ENCODE results near the gene ENGASE.

DNA sequence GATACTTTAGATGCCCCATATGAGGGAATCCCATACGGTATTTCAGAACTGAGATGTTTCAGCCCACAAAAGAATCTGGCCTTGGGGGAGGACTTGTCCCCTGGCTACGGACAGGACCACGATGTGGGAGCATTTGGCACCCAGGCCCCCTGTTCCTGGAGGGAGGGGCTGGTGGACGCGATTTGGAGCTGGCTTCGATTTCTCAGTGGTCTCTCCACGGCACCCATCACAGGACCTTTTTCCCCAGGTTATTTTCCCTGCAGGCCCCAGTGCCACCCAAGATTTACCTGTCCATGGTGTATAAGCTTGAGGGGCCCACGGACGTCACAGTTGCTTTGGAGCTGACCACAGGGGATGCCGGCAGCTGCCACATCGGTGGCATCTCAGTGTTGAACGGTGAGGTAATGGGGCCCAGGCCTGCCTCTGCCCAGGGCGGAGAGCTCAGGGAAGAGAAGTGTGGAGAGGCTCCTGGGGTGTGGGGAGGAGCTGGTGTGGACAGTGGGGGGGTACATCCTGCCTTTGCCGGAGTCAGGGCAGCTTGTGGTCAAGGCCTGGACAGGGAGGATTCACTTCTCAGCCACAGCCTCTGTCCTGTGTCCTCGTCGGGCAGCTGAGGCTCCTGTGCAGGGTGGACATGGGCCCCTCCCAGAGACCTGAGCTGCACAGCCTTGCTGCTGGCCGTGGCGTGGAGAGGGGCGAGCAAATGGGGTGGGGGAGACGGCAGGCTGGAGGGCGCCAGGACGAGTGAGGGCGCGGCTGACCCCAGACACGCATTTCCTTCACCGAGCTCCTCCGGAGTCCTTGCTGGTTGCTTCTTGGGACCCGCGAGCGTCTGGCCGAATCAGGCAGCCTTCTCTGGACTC is 9.9 kb downstream of the ENGASE start:
- TF ChIP-seq, protein P1, sequence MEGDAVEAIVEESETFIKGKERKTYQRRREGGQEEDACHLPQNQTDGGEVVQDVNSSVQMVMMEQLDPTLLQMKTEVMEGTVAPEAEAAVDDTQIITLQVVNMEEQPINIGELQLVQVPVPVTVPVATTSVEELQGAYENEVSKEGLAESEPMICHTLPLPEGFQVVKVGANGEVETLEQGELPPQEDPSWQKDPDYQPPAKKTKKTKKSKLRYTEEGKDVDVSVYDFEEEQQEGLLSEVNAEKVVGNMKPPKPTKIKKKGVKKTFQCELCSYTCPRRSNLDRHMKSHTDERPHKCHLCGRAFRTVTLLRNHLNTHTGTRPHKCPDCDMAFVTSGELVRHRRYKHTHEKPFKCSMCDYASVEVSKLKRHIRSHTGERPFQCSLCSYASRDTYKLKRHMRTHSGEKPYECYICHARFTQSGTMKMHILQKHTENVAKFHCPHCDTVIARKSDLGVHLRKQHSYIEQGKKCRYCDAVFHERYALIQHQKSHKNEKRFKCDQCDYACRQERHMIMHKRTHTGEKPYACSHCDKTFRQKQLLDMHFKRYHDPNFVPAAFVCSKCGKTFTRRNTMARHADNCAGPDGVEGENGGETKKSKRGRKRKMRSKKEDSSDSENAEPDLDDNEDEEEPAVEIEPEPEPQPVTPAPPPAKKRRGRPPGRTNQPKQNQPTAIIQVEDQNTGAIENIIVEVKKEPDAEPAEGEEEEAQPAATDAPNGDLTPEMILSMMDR (conservative IDR thresholded peaks at IDR 0.05; ENCODE audit: low read depth, low read length), result no peak
- no peak for TF ChIP-seq SMC3 (IDR thresholded peaks at IDR 0.05; ENCODE audit: low read depth, low read length)
- TF ChIP-seq FOS (IDR thresholded peaks at IDR 0.05; ENCODE audit: low read depth, low read length), result no peak
- TF ChIP-seq, protein P2, sequence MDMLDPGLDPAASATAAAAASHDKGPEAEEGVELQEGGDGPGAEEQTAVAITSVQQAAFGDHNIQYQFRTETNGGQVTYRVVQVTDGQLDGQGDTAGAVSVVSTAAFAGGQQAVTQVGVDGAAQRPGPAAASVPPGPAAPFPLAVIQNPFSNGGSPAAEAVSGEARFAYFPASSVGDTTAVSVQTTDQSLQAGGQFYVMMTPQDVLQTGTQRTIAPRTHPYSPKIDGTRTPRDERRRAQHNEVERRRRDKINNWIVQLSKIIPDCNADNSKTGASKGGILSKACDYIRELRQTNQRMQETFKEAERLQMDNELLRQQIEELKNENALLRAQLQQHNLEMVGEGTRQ (IDR thresholded peaks at IDR 0.05; ENCODE audit: low read depth, low read length), result no peak
- TF ChIP-seq POLR2A (IDR thresholded peaks at IDR 0.05; ENCODE audit: low read depth, low read length), result no peak
- TF ChIP-seq MAFK (IDR thresholded peaks at IDR 0.05; ENCODE audit: low read depth, low read length), result no peak
- TF ChIP-seq RCOR1 (IDR thresholded peaks at IDR 0.05; ENCODE audit: insufficient replicate concordance, low read length), result no peak
- TF ChIP-seq CEBPB (IDR thresholded peaks at IDR 0.05; ENCODE audit: low read depth, low read length), result no peak
- no peak for TF ChIP-seq MAZ (IDR thresholded peaks at IDR 0.05; ENCODE audit: borderline replicate concordance, low read depth, low read length)
- no peak for TF ChIP-seq CHD1 (IDR thresholded peaks at IDR 0.05; ENCODE audit: low read depth, low read length)
- TF ChIP-seq RFX5 (IDR thresholded peaks at IDR 0.05; ENCODE audit: low read depth, low read length), result no peak
- TF ChIP-seq BHLHE40 (IDR thresholded peaks at IDR 0.05; ENCODE audit: low read depth, low read length), result no peak
- TF ChIP-seq, protein P3, sequence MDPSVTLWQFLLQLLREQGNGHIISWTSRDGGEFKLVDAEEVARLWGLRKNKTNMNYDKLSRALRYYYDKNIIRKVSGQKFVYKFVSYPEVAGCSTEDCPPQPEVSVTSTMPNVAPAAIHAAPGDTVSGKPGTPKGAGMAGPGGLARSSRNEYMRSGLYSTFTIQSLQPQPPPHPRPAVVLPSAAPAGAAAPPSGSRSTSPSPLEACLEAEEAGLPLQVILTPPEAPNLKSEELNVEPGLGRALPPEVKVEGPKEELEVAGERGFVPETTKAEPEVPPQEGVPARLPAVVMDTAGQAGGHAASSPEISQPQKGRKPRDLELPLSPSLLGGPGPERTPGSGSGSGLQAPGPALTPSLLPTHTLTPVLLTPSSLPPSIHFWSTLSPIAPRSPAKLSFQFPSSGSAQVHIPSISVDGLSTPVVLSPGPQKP (IDR thresholded peaks at IDR 0.05; ENCODE audit: borderline replicate concordance, low read depth, low read length), result no peak
